Vagina (tissue), 2 donors: Measurements from ENCODE around the gene ZMAT3. TPM values are rescaled to one million over a fixed set of nuclear protein-coding genes. Genes with fewer than 3 reads are reported as not detected.

Experiments used
- DNase-seq, 2 donors: peaks; one replicate each; pipeline ENCODE4 v3.0.0-alpha.2; 2017; ENCODE audit errors: extremely low spot score in 2 of 2
- H3K27ac ChIP-seq: fragments of 200-600 bp; sonication (generic); one replicate; pipeline ENCODE4 v1.5.1; 2019
- H3K27me3 ChIP-seq: fragments of 200-600 bp; sonication (generic); one replicate; pipeline ENCODE4 v1.5.1; 2019
- H3K36me3 ChIP-seq, 2 donors: fragments of 200-600 bp; sonication (generic); one replicate each; pipeline ENCODE4 v1.5.1; 2017 to 2019
- H3K4me1 ChIP-seq: fragments of 200-600 bp; sonication (generic); one replicate; pipeline ENCODE4 v1.5.1; 2019
- H3K4me3 ChIP-seq, 2 donors: fragments of 200-600 bp; sonication (generic); 1 replicate in 1 of 2; 2 replicates in 1 of 2; pipeline ENCODE4 v1.5.1; 2016 to 2019
- H3K9me3 ChIP-seq: fragments of 200-600 bp; sonication (generic); one replicate; pipeline ENCODE4 v1.5.1; 2019
- POLR2A ChIP-seq, 2 donors: fragments of 450-650 bp; IDR thresholded peaks; one replicate each; pipeline ENCODE4 v1.6.1; 2017; ENCODE audit warnings: antibody characterized with exemption in 2 of 2, mild to moderate bottlenecking in 2 of 2, moderate library complexity in 2 of 2
- POLR2AphosphoS5 ChIP-seq, 2 donors: sonication (generic); formaldehyde crosslinking; IDR thresholded peaks; one replicate each; pipeline ENCODE4 v1.9.0; 2017; ENCODE audit warnings: antibody characterized with exemption in 2 of 2, mild to moderate bottlenecking in 2 of 2, low read depth in 1 of 2; ENCODE audit not compliant: insufficient read depth in 1 of 2
- intact Hi-C: fragments of 100-400 bp; cut with DNase I; formaldehyde crosslinking; loops from one replicate; pipeline ENCODE4 v1.15.1; 2023
- total RNA-seq: library from RNA; depleted of rRNA; stranded (reverse); fragments of >200 nt; gene quantifications from one replicate; pipeline ENCODE4 v1.2.3, GENCODE V29; 2016
- TF ChIP-seq, protein P1 (sequence below), 3 experiments: fragments of 450-650 bp in 2 of 3; fragments of 200-600 bp in 1 of 3; sonication (generic) in 1 of 3; IDR thresholded peaks; one replicate each; pipeline ENCODE4 v1.5.1; 2017 to 2019; ENCODE audit warnings: antibody characterized with exemption in 3 of 3, mild to moderate bottlenecking in 2 of 3, moderate library complexity in 2 of 3

ZMAT3 gene
- total RNA-seq, 1 donor from 2014 or later = 9.6 TPM

DNA sequence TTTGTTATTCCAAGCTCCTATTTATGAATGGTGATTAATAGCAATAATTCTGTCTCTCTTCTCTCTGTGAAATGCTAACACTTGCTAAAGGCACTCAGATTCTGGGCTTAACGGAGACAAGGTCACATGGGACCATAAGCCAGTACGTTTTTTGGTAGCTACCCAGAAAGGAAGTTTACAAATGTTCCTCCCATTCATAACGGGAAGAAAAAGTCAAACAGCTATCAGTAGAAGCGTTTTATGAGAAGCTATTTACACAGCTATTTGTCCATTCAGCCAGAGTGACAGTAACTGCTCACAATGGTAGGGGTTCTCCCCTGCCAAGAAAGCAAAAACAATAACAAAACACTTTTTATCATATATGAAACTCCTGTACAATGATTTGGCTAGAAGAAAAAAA is 51.5 kb downstream of the ZMAT3 start:
- H3K27ac ChIP-seq = no peak overlapping the region
- H3K9me3 ChIP-seq = no peaks in the 10 kb centered on the region
- no peaks in the 10 kb centered on the region for H3K27me3 ChIP-seq
- no peak overlapping the region for H3K4me3 ChIP-seq
- peaks cover 0 to 6% of the 10 kb centered on the region in 2 donors for H3K36me3 ChIP-seq
- intact Hi-C loops = no loop called here
- peaks cover 12% of the 10 kb centered on the region for H3K4me1 ChIP-seq
- DNase-seq = no peak
- TF ChIP-seq POLR2A (IDR thresholded peaks at IDR 0.05) (no peak), POLR2AphosphoS5 (IDR thresholded peaks at IDR 0.05; ENCODE audit: insufficient read depth in 1 of 2, low read depth in 1 of 2) (no peak)
- TF ChIP-seq, protein P1, sequence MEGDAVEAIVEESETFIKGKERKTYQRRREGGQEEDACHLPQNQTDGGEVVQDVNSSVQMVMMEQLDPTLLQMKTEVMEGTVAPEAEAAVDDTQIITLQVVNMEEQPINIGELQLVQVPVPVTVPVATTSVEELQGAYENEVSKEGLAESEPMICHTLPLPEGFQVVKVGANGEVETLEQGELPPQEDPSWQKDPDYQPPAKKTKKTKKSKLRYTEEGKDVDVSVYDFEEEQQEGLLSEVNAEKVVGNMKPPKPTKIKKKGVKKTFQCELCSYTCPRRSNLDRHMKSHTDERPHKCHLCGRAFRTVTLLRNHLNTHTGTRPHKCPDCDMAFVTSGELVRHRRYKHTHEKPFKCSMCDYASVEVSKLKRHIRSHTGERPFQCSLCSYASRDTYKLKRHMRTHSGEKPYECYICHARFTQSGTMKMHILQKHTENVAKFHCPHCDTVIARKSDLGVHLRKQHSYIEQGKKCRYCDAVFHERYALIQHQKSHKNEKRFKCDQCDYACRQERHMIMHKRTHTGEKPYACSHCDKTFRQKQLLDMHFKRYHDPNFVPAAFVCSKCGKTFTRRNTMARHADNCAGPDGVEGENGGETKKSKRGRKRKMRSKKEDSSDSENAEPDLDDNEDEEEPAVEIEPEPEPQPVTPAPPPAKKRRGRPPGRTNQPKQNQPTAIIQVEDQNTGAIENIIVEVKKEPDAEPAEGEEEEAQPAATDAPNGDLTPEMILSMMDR (IDR thresholded peaks at IDR 0.05) = no peak

DNA sequence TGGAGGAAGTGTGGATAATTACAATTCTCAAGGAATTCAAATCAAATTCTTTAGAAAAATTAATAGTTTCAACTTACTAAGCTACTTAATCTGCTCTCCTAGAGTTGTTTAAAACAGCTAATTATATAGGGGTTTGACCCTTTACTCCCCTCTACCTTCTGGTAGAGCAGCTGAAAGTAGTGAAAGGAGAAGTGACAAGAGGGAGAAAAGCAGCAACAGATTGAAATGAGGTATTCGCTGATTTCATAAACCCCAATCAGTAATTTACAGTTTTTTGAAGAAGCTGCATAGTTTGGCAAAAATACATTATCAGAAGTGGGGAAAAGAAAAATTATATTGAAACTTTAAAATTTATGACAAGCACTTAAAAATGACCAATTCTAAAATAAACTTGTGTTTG is 52.8 kb downstream of the ZMAT3 start:
- TF ChIP-seq, protein P1 (IDR thresholded peaks at IDR 0.05) = no peak
- TF ChIP-seq POLR2AphosphoS5 (IDR thresholded peaks at IDR 0.05; ENCODE audit: insufficient read depth in 1 of 2, low read depth in 1 of 2) = no peak
- no peak for TF ChIP-seq POLR2A (IDR thresholded peaks at IDR 0.05)

DNA sequence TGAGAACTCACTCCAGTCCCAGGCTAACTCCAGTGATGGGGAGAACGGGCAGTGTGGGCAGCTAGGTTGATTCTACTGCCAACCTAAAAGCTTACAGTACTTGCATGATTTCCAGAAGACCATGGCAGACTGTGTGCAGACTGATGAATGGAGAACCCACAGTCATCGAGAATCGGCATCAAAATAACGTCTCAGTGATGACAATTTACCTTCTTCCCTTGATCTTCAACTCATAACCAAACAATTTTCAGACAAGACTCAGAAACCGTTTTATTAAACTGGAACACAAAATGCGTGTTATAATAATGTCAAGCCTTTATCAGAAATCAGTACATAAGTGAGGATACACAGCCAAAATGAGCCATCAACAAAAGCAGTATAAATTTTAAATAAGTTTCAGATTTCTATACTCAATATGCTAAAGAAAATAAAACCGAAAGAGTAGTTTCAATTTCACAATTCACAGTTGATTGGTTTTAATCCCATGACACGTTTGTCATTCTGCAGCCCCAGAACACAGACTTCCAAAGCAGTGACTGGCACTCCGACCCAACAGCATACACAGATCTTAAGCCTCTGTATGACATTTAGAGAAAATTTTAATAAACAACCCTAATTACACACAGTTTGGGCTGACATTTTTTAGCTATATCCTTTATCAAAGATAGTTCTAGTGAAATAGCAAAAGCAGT is 54.5 kb downstream of the ZMAT3 start:
- H3K27me3 ChIP-seq = no peaks in the 10 kb centered on the region
- H3K36me3 ChIP-seq = no peaks in the 10 kb centered on the region
- no peak overlapping the region for H3K4me3 ChIP-seq
- H3K27ac ChIP-seq = no peak overlapping the region
- peaks cover 12% of the 10 kb centered on the region for H3K4me1 ChIP-seq
- DNase-seq = no peak
- no peaks in the 10 kb centered on the region for H3K9me3 ChIP-seq
- intact Hi-C loops = loop anchor here (2.0 kb wide), 1 partner anchor 308 kb away; no protein-coding TSS in a partner anchor
- no peak for TF ChIP-seq POLR2A (IDR thresholded peaks at IDR 0.05)

More for the DNA sequence above, 52.8 kb downstream of the ZMAT3 start:
- DNase-seq = no peak
- Histone ChIP-seq H3K4me1 (peaks cover 12% of the 10 kb centered on the region), H3K4me3 (no peak overlapping the region), H3K27me3 (no peaks in the 10 kb centered on the region), H3K27ac (no peak overlapping the region), H3K36me3 (no peaks in the 10 kb centered on the region), H3K9me3 (no peaks in the 10 kb centered on the region)
- intact Hi-C loops = no loop called here

DNA sequence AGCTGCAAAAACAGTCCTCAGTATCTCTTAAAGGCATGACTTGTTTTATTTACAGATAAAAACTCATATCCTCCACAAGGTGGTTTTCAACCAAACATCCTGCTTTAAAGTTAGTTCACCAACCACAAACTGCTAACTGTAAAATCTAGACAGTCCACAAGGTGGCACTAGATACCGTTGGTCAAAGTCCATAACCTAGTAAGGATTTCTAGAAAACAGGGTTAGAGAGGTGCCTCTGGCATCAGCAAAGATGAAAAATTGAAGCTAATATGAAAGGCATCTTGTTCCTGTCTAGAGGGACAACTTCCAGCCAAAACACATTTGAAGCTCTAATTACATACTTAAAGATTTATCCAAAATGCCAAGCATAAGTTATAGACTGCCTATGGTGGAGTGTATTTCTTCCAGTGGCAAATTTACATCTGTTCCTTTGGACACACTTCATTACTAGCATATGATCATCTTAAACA is 56.0 kb downstream of the ZMAT3 start:
- H3K9me3 ChIP-seq = no peaks in the 10 kb centered on the region
- peaks cover 9% of the 10 kb centered on the region for H3K4me1 ChIP-seq
- no peak for DNase-seq
- H3K36me3 ChIP-seq = no peaks in the 10 kb centered on the region
- H3K27ac ChIP-seq = no peak overlapping the region
- TF ChIP-seq, protein P1 (IDR thresholded peaks at IDR 0.05) = peak; percentile 79 to 86 (median 83)
- TF ChIP-seq POLR2AphosphoS5 (IDR thresholded peaks at IDR 0.05; ENCODE audit: insufficient read depth in 1 of 2, low read depth in 1 of 2) = peak in 1 of 2 donors; percentile 52
- no peak for TF ChIP-seq POLR2A (IDR thresholded peaks at IDR 0.05)
- intact Hi-C loops = loop anchor here (2.0 kb wide), 1 partner anchor 309 kb away; no protein-coding TSS in a partner anchor
- no peaks in the 10 kb centered on the region for H3K27me3 ChIP-seq
- no peak overlapping the region for H3K4me3 ChIP-seq

DNA sequence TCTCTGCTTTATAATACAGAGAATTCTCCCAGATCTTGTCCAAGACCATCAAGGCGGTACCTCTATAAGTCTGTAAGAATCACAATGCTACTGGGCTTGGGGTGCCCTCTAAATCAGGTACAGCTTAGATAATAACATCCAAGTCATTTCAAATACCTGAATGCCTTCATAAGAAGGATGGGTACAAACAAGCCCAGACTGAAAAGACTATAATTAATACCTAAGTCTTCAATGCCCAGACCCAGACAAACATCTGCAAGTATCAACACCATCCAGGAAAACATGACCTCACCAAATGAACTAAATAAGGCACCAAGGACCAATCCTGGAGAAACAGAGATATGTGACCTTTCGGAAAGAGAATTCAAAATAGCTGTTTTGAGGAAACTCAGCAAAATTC is 65.9 kb downstream of the ZMAT3 start:
- H3K4me3 ChIP-seq = no peak overlapping the region
- DNase-seq = no peak
- H3K27me3 ChIP-seq = no peaks in the 10 kb centered on the region
- no peak overlapping the region for H3K27ac ChIP-seq
- TF ChIP-seq POLR2A (IDR thresholded peaks at IDR 0.05) (no peak), POLR2AphosphoS5 (IDR thresholded peaks at IDR 0.05; ENCODE audit: insufficient read depth in 1 of 2, low read depth in 1 of 2) (no peak)
- TF ChIP-seq, protein P1 (IDR thresholded peaks at IDR 0.05) = no peak
- intact Hi-C loops = no loop called here
- no peaks in the 10 kb centered on the region for H3K36me3 ChIP-seq
- H3K9me3 ChIP-seq = no peaks in the 10 kb centered on the region
- no peaks in the 10 kb centered on the region for H3K4me1 ChIP-seq
